Esophagus squamous epithelium (tissue), 5 donors: ENCODE data around the gene FOXJ3. TPM values are rescaled to one million over a fixed set of nuclear protein-coding genes. Genes with fewer than 3 reads are reported as not detected.
A peak's percentile ranks its signal among the peaks of the same experiment; 100 is the strongest.

ENCODE experiments used
- DNase-seq: peaks from one replicate; lab custom pipeline; 2025; lab: John Stamatoyannopoulos, UW
- H3K27ac ChIP-seq, 4 donors: fragments of 200-600 bp; sonication (generic); one replicate each; pipeline ENCODE4 v1.5.1; 2016 to 2019; ENCODE audit warnings: mild to moderate bottlenecking in 1 of 4
- H3K27me3 ChIP-seq, 4 donors: fragments of 200-600 bp; sonication (generic); 1 replicate in 3 of 4; 2 replicates in 1 of 4; pipeline versions ENCODE4 v1.5.1 to v1.6.0; 2017 to 2021; ENCODE audit warnings: antibody characterized with exemption in 1 of 4
- H3K36me3 ChIP-seq, 3 donors: fragments of 200-600 bp; sonication (generic); one replicate each; pipeline ENCODE4 v1.5.1; 2016 to 2019
- H3K4me1 ChIP-seq, 3 donors: fragments of 200-600 bp; sonication (generic); one replicate each; pipeline ENCODE4 v1.5.1; 2017 to 2019
- H3K4me3 ChIP-seq, 4 donors: fragments of 200-600 bp; sonication (generic); 1 replicate in 3 of 4; 2 replicates in 1 of 4; pipeline ENCODE4 v1.5.1; 2016 to 2019; ENCODE audit warnings: mild to moderate bottlenecking in 2 of 4, moderate library complexity in 1 of 4
- H3K9me3 ChIP-seq, 3 donors: fragments of 200-600 bp; sonication (generic); one replicate each; pipeline ENCODE4 v1.5.1; 2016 to 2019
- POLR2A ChIP-seq, 4 donors: fragments of 450-650 bp; IDR thresholded peaks; one replicate each; pipeline ENCODE4 v1.6.1; 2017; ENCODE audit warnings: antibody characterized with exemption in 4 of 4, mild to moderate bottlenecking in 4 of 4, moderate library complexity in 3 of 4
- WGBS, 2 donors: methylation state at CpG; one replicate each; pipeline ENCODE4 v1.1.5; 2018; 5-methylcytosine and 5-hydroxymethylcytosine counted together
- intact Hi-C: fragments of 100-400 bp; cut with DNase I; formaldehyde crosslinking; loops from one replicate; pipeline ENCODE4 v1.15.0; 2022
- total RNA-seq, 4 donors: library from RNA; depleted of rRNA; stranded (reverse); fragments of >200 nt; gene quantifications; one replicate each; pipeline ENCODE4 v1.1.0, GENCODE V29; 2016
- TF ChIP-seq, protein P1 (sequence below), 6 experiments: fragments of 450-650 bp in 4 of 6; fragments of 200-600 bp in 2 of 6; sonication (generic) in 2 of 6; IDR thresholded peaks; one replicate each; pipeline ENCODE4 v1.5.1; 2016 to 2019; ENCODE audit warnings: antibody characterized with exemption in 6 of 6, mild to moderate bottlenecking in 4 of 6, moderate library complexity in 4 of 6
- donor health status: DM: yes; HTN: yes; CAD: no.

Gene FOXJ3
- total RNA-seq, result 10 to 100 TPM; 18.7 to 36.6 (median 27.5) TPM

DNA sequence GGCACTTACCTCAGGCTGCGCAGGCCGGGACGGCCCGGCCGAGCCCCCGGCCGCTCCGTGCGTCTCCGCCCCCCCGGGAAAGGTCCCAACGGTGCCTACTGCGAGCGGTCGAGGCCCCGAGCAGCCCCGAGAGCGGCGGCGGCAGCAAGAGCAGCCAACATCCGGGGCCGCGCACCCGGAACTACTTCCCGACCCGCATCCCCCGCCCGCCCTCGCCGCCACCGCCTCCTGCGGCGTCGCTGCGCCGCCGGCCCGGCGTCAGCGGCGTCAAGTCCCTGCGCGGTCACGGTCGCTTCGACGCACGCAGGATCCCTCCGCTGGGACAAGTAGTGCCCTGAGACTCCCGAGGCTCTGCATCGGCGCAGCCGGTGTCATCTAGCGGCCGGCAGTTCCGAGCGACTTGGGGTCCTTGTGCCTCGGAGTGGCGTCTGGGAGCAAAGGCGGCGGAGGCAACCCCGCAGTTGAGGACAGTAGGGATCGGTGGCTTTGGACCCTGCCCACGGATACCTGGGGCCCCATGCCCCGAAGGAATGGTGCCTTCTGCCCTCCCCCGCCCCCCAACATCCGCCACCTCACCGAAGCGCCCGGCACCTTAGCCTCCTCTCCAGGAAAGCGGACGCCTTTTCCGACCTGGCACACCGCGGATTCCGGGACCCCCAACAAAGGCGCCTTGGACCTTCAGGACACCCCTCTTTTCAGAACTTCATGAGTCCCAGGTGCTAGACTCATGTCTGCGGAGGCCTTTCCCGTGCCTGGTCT, at the start of gene FOXJ3:
FOXJ3 (minus strand) TSS at position 186 of the 759 bp plus-strand sequence. CDS start 24,142 bp downstream, outside the sequence.
- Histone ChIP-seq H3K9me3 (no peaks in the 10 kb centered on the region), H3K27ac (peak within 1 kb of the TSS; percentile 94 to 97 (median 96)), H3K36me3 (no peaks in the 10 kb centered on the region), H3K4me3 (peak within 1 kb of the TSS; percentile 85 to 100 (median 95)), H3K4me1 (peaks cover 17 to 58% (median 17%) of the 10 kb centered on the region in 3 donors), H3K27me3 (no peaks in the 10 kb centered on the region)
- DNase-seq, result peak; percentile 31
- WGBS, 2 donors, result 0% methylated on average over 1 to 2 of the region's 79 CpGs
- peak in 2 of 4 donors; percentile 60 to 72 for TF ChIP-seq POLR2A (IDR thresholded peaks at IDR 0.05)
- TF ChIP-seq, protein P1, sequence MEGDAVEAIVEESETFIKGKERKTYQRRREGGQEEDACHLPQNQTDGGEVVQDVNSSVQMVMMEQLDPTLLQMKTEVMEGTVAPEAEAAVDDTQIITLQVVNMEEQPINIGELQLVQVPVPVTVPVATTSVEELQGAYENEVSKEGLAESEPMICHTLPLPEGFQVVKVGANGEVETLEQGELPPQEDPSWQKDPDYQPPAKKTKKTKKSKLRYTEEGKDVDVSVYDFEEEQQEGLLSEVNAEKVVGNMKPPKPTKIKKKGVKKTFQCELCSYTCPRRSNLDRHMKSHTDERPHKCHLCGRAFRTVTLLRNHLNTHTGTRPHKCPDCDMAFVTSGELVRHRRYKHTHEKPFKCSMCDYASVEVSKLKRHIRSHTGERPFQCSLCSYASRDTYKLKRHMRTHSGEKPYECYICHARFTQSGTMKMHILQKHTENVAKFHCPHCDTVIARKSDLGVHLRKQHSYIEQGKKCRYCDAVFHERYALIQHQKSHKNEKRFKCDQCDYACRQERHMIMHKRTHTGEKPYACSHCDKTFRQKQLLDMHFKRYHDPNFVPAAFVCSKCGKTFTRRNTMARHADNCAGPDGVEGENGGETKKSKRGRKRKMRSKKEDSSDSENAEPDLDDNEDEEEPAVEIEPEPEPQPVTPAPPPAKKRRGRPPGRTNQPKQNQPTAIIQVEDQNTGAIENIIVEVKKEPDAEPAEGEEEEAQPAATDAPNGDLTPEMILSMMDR (IDR thresholded peaks at IDR 0.05), result peak in 2 of 6 experiments; percentile 28 to 29
- intact Hi-C loops, result loop anchor here (10.0 kb wide), 1 partner anchor 120 kb away; no protein-coding TSS in a partner anchor

DNA sequence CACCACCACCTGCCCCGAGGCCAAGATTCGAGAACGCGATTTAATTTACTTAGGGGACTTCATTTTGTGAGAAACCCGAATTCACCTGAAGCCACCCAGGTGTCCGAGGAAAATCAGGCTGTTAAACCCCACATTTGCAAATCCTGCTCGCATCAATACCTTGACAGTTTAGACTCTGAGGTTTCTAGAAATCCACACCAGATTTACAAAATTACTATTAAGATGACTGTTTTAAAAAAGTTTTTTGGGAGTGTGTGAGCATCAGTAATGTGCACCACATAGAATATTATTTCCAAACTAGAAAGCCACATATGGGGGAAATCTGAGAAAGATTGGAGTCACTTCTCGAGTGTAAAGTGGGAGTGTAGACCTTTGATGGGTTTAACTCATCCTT, 46.2 kb upstream of the FOXJ3 start:
- Histone ChIP-seq H3K36me3 (no peaks in the 10 kb centered on the region), H3K4me3 (peak overlapping the region; percentile 41 to 67 (median 54)), H3K27ac (no peak overlapping the region), H3K9me3 (no peaks in the 10 kb centered on the region), H3K27me3 (peaks cover 0 to 69% (median 5%) of the 10 kb centered on the region in 4 donors), H3K4me1 (peaks cover 5 to 15% (median 6%) of the 10 kb centered on the region in 3 donors)
- no peak for TF ChIP-seq POLR2A (IDR thresholded peaks at IDR 0.05)
- TF ChIP-seq, protein P1 (IDR thresholded peaks at IDR 0.05), result no peak
- intact Hi-C loops, result no loop called here
- WGBS, 2 donors, result 19 to 32% methylated on average over 7 to 8 of the region's 8 CpGs
- no peak for DNase-seq

DNA sequence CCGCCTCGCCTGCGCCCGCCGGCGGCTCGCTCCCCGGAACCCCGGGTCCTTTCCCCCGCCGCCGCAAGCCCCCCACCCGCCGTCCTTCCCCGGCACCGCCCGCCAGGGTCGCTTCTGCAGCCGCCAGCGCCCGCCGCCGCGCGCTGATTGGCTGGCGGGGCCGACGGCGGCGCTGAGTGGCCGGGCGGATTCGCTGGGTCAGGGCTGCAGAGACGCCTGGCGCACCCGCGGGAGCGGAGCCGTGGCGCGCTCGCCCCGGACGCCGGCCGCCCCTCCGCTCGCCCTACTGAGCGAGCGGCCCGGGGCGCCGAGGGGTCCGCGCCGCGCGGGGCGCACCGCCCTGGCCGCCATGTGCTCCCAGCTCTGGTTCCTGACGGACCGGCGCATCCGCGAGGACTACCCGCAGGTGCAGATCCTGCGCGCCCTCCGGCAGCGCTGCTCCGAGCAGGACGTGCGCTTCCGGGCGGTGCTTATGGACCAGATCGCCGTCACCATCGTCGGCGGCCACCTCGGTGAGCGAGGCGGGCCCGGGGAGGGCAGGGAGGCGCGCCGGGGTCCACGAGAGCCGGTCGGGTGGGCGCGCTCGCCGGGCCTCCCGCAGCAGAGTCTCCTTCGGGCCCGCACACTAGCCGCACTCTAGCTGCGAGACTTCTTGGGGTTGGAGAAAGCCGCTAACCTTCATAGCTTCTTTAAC, 45.7 kb upstream of the FOXJ3 start, which contains the start of gene RIMKLA:
RIMKLA (plus strand) TSS at position 207 of the 694 bp plus-strand sequence; CDS start at position 350, 143 bp downstream.
- peaks cover 5 to 15% (median 6%) of the 10 kb centered on the region in 3 donors for H3K4me1 ChIP-seq
- no peak for DNase-seq
- peak within 1 kb of the TSS in 1 of 4 donors; percentile 9 for H3K27ac ChIP-seq
- H3K9me3 ChIP-seq, result no peaks in the 10 kb centered on the region
- intact Hi-C loops, result no loop called here
- peak within 1 kb of the TSS; percentile 41 to 67 (median 54) for H3K4me3 ChIP-seq
- H3K36me3 ChIP-seq, result no peaks in the 10 kb centered on the region
- H3K27me3 ChIP-seq, result peaks cover 0 to 69% (median 5%) of the 10 kb centered on the region in 4 donors
- TF ChIP-seq, protein P1 (IDR thresholded peaks at IDR 0.05), result no peak
- no peak for TF ChIP-seq POLR2A (IDR thresholded peaks at IDR 0.05)
- WGBS, 2 donors, result no CpG with 5 or more reads among the region's 101 CpGs

DNA sequence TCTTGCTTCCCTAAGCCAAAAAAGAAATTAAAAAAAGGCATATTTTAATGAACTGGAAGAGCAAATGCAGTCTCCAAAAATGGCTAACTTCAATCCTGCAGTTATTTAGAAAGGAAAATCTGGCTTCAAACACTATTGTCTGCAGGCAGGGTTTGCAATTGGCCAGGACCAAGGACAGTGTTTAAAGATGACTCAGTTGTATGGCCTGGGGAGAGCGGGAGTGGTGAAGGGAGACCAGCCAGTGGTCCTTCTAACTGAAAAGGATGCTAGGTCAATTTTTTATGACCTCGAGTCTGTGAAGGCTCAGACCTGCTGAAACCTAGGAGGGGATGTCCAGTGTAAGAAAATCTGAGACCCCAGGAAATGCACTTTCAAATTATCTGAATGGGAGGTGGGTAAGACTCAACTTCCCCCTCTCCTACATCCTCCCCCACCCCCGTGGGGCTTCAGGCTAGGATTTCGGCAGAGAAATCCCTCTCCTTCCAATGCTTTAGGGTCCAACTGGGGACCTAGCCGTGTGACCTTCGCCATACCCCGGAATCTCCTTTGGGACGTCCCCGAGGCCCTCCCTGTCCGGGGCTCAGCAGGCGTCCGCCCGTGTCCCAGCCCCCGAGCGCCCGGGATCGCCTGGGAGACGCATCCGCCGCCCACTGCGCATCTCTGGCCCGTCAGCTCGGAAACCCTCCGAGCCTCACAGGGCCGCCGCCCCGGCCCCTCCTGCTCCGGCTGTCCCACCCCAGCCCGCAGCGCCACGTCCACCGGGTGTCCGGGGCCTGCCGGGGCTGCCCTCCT, 45.0 kb upstream of the FOXJ3 start:
- no peaks in the 10 kb centered on the region for H3K9me3 ChIP-seq
- no peak overlapping the region for H3K27ac ChIP-seq
- intact Hi-C loops, result no loop called here
- no peak for DNase-seq
- TF ChIP-seq POLR2A (IDR thresholded peaks at IDR 0.05), result no peak
- TF ChIP-seq, protein P1 (IDR thresholded peaks at IDR 0.05), result no peak
- WGBS, 2 donors, result 3% methylated on average over 6 to 15 of the region's 34 CpGs
- H3K36me3 ChIP-seq, result no peaks in the 10 kb centered on the region
- peaks cover 0 to 68% (median 5%) of the 10 kb centered on the region in 4 donors for H3K27me3 ChIP-seq
- H3K4me3 ChIP-seq, result peak overlapping the region; percentile 41 to 67 (median 54)
- peaks cover 5 to 15% (median 6%) of the 10 kb centered on the region in 3 donors for H3K4me1 ChIP-seq
